HG03039 (cell line): ENCODE results near the gene KDM2A.
"Not testable (repeated sequence)": the region's sequence is repeated elsewhere in the genome, so short reads cannot be mapped to it uniquely, and the experiment has no call there.

Experiments
- ATAC-seq: cut with Tn5 transposase; IDR thresholded peaks from one replicate; pipeline ENCODE4 v1.9.1; 2021; ENCODE audit warnings: mild to moderate bottlenecking, moderate library complexity; ENCODE audit not compliant: unreplicated experiment

KDM2A gene

DNA sequence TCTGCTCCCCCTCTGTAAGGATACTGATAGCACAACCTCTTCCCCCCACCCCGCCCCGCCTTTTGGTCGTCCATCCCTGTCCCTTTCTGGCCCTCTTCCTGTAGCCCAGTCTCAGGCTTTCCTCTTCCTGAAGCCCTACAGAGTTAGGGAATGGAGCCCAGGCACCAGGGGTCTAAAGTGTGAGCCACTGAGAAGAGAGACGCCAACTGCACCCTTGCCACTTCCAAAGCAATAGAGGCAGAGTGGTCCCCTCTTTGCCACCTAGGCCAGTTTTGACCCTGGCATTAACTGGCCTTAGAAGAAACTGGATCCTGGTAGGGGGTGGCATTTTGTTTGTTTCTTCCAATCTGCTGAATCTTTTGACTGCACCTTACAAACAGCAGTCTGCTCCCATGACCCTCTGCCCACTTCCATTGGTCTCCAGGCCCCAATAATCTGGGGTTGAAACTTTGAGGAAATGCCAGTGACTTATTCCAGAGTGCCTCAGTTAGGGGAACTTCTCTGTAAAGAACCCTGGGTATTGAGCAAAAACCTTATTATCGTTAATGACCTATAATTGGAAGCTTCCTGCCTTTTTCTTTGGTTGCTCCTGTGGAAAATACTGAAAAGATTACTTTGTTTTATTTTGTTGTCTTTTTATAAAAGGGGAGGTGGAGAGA, 137.5 kb downstream of the KDM2A start:
- ATAC-seq, result no peak

DNA sequence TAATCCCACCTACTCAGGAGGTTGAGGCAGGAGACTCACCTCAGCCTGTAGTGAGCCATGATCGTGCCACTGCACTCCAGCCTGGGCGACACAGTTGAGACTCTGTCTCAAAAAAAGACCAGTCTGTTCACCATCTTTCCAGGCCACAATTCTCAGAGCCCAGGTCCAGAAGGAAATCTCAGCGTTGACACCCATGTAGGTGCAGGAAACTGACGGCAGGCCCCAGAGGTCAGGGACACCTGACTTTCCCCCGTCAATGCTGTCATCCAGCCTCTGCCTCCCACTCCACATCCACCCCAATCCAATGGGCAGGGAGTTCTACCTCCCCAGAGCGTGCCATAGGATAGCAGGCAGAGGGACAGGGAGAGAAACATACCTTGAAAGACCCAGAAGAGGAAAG, 141.3 kb downstream of the KDM2A start:
- no peak for ATAC-seq

DNA sequence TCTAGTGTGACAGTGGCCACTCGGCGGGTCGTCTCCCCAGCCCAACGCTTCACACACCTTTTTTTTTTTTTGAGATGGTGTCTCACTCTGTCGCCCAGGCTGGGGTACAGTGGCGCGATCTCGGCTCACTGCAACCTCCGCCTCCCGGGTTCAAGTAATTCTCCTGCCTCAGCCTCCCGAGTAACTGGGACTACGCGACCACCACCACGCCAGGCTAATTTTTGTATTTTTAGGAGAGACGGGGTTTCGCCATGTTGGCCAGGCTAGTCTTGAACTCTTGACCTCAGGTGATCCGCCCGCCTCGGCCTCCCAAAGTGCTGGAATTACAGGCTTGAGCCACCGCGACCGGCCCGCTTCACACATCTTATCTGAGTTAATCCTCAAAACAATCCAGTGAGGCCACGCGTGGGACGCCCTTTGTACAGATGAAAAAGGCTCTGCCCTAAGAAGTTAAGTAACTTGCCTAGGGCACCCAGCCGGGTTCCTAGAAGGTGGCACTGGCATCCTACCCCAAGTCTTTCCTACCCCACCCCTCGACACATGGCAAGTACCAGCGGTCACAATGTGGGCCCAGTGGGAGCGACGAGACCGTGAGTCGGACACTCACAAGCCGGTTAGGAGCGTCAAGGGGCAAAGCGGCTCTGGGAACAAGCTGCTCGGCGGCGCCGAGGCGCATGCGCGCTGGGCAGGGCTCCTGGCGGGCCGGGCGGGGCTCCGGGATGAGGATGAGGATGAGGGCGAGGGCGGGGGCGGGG, 142.0 kb downstream of the KDM2A start:
- ATAC-seq, result not testable (repeated sequence)

DNA sequence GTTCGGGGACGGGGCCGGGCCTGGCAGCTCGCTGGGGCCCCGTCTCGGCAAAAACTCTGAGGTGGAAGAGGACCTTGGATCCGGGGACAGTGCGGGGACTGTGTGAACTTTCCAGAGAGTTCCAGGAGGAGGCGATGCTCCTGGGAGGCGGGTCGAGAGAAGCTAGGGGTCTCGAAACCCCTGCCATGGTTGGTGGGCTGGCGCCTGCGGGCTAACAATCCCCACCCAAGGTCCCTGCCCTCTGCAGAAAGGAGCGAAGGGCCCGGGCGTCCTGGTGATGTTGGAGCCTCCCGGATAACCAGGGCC, 142.5 kb downstream of the KDM2A start:
- ATAC-seq, result no peak

DNA sequence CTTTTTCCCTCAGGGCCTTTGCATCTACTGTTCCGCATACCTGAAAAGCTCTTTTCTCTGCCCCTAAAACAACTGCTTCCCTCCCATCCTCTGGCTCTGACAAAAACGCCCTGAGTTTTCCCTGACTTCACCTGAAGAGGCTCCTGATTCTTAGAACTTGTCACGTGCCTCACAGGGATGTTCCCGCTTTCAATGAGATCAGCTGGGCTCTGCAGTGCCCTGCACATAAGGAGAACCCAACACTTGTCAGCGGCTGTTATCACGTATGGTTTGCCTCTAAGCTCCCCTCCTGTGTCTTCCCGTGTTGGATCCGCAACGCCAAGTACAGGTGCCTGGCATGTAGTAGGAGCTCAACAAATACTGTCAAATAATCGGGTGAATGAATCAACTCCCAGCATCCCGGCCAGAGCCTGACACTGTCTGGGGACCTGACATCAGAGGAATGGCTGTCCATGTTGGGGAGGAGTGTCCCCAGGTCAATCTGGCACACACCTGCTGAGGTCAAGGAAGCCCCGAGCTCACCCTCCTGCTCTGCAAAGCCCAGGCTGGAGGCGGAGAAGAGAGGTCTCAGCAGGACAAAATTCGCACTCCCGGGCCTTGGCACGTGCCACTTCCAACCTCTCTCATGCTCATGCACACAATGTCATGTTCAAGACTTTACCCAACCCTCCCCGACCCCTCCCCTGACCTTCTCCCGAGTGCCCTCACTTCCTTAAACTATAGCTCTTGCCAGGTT, 143.1 kb downstream of the KDM2A start:
- no peak for ATAC-seq

DNA sequence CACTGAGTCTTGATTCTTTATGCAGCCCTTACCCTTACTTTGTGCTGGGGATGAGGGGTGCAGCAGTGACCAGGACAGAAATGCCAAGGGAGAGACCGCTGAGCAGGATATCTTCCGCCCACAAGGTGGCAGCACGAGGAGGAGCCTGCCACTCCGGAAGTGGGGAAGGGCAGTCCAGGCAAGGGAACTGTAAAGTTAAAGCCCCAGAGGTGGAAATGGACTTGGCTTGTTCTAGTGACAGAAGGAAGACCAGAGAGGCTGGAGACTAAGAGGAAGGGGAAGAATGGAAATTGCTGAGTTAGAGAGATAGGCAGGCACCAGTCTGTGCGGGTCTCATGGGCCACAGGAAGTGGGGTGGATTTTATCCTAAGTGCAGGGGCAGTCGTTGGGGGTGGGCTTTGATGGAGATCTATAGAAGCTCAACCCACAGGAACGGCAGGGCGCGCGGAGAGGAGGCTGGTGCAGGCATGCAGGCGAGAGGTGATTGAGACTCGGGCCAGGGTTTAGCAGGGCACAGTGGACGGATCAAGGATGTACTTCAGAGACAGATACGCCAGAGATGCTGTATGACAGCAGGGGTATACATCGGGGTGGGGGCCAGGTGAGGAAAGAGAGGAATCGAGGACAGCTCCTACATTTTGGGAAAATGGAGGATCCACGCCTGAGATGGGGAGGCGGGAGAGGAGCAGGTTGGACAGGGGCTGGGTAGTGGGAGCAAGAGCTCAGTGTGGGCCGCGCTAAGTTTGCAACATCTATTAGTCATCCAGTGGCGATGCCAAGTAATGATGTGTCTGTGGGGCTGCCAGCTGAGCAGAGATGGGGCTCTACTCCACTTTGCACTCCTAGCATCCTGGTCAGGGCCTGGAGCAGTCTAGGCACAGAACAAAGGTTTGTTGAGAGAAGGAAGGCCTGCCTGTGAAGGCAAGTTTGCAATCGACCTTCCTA, 143.9 kb downstream of the KDM2A start:
- no peak for ATAC-seq

DNA sequence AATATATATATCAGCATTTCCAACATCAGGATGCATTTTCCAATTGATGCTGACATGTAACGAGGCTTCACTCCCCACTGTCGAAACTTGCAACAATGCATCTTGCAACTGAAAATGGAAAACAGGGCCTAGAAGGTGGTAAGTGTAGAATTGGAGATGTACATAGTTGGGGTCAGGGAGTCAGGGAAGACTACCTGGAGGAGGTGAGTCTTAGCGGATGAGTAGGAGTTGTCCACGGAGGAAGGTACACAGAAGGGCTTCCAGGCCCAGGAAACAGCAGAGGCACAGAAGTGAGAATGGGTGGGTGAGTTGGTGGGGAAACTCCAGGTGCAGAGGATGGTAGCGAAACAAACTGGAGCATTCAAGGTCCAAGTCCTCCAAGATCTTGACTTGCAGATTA, 145.2 kb downstream of the KDM2A start:
- ATAC-seq, result no peak

DNA sequence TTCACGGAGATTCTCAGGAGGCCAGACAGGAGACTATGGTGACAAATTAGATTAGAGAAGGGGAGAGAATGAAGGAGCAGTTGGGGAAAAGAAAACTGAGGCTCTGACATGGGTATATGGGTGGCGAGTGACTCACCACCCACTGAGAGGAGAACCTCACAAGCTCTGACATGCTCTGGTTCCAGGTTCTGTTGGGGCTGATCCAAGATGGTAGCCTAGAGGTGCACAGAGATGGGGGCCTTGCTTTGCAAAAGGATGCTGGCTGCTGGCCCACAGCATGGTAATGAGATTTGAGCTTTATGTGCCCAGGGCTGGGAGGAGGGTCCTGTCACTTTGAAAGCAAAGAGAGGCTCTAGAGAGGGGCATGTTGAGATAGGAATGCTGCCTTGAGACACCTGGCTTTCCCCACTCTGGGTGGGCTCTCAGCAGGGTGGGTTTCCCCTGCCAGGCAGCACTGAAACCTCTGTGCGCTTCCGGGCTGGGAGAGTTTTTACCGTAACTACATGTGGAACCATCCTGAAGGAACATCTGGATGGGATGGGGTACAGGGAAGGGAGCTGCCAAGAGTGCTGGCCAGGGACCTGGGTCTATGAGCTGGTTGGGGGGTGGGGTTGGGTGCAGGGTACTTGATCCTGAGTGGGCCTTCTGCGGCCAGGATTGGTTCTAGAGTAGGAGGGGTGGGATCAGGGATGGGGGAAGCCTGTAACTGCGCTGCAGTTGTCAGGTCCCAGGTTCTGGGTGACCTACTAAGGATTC, 146.0 kb downstream of the KDM2A start:
- no peak for ATAC-seq

DNA sequence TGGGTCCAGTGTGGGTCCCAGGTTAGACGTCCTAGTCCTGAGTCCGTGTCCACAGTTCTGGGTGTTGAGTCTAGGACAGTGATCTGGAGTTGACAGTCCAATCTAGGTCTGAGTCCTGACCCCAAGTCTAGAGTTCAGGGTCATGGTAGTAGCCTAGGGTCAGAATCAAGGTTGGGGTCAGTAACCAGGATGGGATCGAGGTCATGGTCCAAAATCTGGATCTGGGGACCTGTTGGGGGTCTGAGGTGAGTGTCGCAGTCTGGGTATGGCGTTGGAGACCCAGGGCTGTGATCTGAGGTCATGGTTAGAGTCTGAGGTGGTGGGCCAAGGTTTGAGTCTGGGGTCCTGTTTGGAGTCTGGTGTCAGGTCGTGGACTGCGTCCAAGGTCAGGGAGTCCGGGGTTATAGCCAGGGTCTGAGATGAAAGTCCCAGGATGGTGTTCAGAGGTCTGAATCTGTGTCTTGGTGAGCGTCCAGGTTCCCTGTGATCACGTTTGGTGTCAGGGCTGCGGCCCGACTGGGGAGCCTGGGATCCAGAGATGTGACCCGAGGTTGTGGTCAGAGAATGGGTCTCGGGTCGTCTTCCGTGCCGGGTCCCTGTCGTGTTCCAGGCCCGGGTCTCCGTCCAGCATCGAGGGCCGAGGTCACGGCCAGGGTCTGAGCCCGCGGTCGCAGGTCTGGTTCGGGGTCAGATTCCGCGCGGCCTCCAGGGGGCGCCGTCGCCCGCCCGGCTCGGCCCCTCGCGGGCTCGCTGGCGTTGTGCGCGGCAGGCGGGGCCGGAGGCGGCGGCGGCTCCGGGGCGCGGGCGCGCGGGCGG, 146.8 kb downstream of the KDM2A start:
- ATAC-seq, result no peak

DNA sequence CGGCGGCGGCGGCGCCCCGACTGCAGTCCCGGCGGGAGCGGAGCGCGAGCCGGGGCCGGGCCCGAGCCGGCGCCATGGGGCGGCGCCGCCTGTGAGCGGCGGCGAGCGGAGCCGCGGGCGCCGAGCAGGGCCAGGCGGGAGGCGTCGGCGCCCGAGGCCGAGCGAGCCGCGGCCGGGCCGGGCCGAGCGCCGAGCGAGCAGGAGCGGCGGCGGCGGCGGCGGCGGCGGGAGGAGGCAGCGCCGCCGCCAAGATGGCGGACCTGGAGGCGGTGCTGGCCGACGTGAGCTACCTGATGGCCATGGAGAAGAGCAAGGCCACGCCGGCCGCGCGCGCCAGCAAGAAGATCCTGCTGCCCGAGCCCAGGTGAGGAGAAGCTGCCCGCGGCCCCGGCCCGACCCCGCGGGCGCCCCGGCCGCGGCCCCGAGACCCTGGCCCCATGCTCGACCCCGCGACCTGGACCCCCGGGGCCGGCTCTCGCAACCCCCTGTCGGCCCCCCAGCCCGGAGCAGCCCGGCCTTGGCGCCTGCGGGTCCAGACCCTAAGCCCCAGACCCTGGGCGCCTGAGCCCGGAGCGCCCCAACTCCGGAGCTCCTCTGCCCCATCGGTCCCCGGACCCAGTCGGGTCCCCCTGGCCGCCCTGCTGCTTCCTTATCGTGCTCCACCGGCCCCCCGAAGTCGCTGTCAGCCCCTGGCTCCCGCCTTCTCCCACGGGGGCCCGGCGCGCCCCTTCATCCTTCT, 147.6 kb downstream of the KDM2A start, which contains the start of gene GRK2:
Gene GRK2, plus strand, starts transcription at position 25 of the 739 bp plus-strand sequence. Its CDS starts 227 bp downstream, at position 252.
- ATAC-seq, result no peak

DNA sequence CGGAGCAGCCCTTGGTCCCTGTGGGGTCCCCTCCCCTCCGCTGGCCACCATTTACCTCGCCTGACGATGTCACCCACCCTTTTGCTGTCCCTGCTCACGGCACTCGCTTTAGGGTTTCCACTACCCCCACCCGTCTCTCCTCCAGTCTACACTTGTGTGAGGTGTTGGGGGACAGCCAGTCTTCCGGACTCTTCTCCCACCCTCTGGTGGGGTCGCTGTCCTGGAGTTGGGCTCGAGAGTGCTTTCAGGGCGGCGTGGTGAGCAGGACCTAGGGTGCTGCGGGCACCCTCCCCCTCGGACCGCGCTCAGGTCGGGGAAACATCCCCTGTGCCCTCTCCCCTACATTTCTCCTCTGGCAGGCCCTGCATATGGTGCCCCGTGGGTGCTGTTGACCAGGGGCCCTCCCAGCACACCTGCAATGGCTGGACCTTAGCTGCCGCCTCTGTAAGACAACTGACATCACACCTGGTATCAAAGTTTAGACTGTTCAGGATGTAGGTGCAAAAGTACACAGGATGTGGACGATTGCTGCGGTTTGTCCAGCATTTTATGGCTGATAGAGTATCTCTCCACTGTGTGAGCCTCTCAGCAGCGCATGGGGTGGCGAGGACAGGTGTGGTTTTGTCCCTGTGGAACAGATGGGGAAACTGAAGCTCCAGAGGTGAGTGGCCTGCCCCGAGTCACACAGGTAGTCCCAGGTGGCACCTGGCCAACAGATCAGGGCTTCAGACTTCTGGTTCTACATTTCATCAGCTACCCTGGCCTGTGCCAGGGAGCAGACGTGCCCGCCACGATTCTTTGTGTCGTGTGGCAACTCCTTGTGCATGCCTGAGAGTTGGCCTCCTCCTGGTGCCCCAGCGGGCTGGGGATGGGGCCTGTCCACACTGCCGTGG, 148.4 kb downstream of the KDM2A start:
- ATAC-seq, result no peak

DNA sequence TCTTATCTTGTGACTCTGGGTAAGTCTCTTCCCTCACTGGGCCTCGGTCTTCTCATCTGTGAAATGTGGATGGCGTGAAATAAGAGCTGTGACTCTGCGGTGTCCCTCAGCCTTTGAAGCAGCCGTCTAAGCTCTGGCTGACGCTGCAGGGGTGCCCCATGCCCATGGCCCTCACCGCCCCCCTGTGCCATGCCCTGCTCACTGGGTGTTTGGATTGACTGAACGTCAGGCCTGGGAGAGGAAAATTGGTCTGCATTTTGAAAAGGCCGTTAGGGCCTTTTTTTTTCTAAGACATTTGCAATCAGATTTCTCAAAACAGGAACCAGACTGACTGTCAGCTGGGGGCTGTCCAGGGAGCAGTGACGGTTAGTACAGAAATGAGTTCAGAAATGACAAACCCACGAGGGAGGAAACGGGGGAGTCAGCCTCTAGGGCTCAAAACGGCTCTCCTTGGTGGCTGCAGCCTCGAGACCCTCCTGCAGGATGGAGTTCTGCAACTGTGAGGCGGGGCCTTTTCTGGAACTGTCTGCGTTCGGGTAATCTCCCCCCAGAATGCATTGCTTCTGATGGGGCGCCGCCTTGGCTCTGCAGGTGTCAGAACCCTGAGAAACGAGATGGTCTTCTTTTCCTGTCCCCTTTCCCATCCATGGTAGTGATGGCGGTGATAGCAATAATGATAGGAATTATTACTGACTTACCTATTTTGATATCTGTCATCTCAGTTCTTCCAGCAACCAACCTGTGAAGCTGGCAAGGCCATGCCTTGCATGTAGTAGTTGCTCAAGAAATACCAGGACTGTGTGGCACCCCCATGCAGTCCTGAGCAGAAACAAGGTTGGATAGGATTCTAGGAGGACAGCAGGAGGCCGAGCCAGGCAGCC, 149.3 kb downstream of the KDM2A start:
- ATAC-seq, result no peak

DNA sequence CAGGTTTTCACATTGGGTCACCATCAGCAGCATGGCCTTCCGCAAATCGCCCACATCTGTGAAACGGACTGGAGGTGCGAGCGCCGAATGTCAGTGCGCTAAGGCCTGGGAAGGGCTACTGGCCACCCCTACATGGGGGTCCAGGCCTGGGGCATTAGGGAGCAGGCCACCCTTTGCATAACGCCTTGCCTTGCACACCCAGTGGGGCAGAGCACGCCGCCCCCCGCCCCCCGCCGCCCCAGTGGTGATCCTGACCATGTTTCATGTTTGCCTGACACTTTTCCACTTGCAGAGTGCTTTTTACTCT, 149.9 kb downstream of the KDM2A start:
- no peak for ATAC-seq

DNA sequence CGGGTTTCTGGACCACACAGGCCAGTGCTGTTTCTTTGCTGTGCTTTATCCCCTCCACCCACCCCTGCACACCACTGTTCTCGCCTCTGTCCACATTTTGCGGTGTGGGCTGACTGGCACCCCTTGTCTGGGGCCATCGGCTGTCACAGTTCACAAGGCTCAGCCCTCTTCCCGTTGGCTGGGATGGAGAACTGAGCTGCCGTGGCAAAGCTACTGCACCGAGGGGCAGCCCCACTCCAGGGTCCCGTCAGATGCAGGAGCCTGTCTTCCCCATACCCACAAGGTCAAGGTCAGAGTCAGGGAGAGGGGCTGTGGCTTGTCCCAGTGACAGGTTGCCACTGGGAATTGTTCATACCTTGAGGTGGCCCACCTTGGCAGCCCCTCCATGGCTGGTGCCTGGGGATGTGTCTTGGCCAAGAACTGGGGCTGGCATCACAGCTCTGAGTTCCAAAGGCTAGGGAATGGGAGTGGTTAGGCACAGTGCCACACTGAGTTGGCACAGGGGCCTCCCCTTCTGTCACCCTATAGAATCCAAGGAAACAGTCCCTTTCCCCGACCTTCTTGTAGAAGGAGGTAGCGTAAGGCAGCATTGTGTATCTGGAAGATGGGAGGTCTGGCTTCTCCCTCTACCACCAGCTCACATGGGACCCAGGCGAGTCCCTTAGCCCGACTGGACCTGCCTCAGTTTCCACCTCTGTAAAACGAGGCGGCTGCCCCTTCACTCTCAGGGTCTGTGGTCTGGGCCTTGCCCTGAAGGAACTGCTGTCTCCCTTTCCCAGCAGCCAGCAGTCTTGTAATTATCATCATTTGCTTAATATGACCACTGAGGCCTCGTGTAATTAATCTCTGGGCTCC, 150.6 kb downstream of the KDM2A start:
- no peak for ATAC-seq

DNA sequence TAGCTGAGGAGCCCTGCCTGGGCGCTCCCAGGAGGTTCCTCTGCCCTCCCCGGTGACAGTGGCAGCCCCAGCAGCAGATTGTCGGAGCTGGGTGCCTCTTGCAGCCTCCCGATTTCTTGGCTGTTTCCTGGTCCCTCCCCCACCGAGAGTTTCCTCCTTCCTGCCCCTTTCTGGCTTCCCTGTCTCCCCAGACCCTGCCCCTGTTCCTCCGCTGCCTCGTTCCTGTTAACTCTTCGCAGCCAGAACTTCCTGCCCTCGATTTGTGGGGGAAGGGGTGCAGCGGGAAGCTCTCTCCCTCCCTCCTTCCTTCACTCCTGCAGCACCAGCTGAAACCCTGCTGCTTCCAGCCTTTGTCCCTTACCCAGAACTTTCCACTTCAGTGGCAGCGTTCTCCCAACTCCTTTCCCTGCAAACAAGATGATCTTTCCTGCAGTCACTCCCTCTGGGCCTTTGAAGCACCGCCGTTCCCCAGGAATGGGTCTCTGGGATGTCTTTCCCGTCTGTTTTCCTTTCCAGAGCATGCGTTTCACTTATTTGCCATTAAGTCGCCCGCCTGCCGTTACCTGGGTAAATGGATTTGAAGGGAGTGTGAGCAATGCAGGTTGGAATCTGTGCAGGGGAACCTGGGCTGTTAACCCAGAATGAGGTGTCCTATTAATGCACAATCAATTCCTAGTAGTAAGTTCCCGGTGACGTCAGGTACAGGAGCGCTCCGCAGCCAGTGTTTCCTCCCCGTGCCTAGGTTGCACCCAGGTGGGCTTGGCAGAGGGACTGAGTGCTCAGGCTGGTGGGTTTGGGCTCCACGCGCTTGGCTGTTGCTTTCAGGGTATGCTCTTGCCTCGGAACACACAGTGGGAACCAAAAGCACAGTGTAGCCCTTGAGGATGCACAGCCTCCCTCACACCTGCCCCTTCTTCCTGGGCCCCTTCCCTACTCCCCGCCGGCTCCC, 151.5 kb downstream of the KDM2A start:
- no peak for ATAC-seq
